ENCODE data around the gene PLAGL2.

DNA sequence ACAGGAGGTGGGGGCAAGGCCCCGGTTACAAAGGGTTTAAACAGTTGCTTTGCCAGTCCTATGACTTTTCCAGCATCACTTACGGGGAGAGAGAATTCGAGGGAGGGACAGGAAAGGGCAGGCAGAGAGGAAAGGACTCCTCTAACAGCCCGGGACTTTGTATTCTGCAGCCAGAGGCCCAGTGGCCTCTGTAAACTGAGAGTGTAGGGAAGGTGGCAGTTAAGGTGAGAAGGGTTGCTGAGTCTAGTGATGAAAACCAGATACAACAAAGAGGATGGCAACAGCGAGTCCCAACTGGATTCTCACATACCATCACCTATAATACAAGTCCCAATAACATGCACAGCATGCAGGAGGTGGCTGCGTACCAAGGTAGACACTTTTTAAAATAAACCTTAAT, 13.5 kb downstream of the PLAGL2 start:
- TF ChIP-seq, protein P1, sequence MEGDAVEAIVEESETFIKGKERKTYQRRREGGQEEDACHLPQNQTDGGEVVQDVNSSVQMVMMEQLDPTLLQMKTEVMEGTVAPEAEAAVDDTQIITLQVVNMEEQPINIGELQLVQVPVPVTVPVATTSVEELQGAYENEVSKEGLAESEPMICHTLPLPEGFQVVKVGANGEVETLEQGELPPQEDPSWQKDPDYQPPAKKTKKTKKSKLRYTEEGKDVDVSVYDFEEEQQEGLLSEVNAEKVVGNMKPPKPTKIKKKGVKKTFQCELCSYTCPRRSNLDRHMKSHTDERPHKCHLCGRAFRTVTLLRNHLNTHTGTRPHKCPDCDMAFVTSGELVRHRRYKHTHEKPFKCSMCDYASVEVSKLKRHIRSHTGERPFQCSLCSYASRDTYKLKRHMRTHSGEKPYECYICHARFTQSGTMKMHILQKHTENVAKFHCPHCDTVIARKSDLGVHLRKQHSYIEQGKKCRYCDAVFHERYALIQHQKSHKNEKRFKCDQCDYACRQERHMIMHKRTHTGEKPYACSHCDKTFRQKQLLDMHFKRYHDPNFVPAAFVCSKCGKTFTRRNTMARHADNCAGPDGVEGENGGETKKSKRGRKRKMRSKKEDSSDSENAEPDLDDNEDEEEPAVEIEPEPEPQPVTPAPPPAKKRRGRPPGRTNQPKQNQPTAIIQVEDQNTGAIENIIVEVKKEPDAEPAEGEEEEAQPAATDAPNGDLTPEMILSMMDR (IDR thresholded peaks at IDR 0.05; ENCODE audit: insufficient read depth, low read length) = no peak
- TF ChIP-seq GABPA (IDR thresholded peaks at IDR 0.05; ENCODE audit: low read depth) = no peak

Measured in HL-60 (cell line).